ENCODE results near the gene ZCCHC10.
"Not testable (repeated sequence)": the region's sequence is repeated elsewhere in the genome, so short reads cannot be mapped to it uniquely, and the experiment has no call there.

Gene ZCCHC10

DNA sequence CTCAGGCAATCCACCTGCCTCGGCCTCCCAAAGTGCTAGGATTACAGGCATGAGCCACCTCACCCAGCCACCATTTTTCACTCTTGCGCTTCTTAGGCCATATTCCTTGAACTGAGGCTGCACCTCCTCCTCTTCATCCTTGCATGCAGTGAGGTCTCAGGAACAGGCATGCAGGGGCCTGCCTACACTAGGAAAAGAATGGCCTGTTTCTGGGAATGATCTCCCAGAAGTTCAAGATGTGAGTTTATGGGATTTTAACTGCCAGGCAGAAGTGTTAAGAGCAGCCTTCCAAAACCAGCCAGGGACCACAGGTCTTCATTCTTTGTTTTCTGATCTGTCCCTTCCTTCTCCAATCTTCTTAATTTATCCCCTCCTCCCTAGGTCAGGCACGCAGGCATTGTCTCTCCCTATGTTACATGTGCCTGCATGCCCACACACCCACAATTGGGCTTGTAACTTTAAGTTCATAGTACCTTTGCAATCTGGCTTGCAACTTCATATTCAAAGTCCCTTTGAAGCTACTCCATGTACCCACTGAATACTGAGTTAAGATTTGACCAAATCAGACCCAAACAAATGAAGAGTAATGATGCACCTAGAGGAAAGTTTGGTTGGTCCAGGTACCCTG, 14.9 kb upstream of the ZCCHC10 start:
- FAIRE-seq: no peak

DNA sequence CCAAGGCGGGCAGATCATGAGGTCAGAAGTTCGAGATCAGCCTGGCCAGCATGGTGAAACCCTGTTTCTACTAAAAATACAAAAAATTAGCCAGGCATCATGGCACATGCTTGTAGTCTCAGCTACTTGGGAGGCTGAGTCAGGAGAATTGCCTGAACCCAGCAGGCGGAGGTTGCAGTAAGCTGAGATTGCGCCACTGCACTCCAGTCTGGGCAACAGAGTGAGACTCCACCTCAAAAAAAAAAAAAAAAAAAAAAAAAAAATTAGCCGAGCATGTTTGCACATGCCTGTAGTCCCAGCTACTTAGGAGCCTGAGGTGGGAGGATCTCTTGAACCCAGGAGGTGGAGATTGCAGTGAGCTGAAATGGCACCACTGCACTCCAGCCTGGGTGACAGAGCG, 10.3 kb upstream of the ZCCHC10 start:
- not testable (repeated sequence) for FAIRE-seq

DNA sequence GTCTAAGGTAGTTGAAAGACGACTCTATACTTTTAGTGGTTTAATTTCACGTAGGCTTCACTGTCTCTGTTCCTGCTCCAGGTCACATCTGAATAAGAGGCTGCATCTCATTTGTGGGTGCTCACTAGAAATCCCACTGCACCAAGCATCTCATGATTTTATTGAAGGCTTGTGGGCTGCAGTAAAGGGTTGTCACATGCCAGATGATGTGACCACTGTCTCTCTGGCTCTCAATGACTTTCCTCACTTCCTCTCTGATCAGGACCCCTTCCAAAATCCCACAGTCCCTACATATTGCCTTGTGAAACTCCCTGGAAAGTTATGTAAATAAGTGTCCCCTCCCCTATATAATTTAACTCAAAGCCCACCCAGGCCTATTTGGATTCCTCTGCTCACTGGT, 8.9 kb upstream of the ZCCHC10 start:
- no peak for FAIRE-seq

DNA sequence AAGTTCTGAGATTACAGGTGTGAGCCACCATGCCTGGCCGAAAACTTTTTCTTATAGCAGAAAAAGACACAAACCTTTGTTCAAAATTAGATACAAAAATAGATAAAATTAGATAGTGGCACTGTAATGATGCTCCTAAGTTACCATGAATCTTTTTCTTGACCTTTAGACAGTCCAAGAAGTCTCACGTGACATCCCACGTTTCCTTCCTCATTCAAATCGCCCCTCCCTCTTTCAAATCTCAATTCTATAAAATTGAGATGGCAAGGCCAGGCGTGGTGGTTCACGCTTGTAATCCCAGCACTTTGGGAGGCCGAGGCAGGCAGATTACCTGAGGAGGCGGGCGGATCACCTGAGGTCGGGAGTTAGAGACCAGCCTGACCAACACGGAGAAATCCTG, 7.7 kb upstream of the ZCCHC10 start:
- no peak for FAIRE-seq

DNA sequence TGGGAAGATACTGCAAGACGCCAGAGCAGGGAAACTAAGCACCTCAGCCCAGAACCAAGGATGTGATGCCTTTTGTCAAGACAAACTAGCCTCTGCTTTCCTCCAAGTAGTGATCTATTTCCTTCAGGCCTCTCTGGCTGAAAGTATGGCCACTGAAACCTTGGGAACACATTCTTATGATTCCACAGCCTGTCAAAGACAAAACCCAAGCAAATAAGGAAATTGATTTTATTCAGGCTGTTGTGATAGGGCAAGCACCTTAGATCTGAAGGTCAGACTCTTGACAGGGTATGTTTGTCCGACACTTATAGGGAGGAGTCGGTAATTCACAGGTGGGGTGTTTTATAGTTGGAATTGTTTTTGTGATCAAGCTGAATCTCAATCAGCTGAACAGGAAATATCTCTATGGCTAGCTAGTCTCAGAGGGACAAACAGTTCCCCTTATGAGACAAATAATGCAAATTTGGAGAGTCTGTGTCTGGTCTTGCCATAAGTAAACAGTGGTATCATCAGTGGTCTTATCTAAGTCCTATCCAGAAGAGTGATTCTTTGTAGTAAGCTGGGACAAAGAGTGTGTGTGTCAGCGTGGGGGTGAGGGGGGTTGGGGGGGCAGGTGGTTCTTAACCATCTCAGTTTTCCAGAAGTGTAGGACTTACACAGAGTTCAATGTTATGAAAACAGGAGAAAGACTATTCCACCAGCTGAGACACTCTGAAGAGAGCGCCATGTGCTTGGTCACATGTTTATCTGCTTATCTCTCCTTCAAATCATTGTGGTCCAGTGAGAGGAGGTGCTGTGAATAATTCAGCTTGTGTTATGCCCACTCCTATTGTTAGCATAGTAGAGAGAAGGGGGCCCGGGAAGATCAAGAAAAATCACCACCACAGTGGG, 6.7 kb upstream of the ZCCHC10 start:
- FAIRE-seq: no peak

DNA sequence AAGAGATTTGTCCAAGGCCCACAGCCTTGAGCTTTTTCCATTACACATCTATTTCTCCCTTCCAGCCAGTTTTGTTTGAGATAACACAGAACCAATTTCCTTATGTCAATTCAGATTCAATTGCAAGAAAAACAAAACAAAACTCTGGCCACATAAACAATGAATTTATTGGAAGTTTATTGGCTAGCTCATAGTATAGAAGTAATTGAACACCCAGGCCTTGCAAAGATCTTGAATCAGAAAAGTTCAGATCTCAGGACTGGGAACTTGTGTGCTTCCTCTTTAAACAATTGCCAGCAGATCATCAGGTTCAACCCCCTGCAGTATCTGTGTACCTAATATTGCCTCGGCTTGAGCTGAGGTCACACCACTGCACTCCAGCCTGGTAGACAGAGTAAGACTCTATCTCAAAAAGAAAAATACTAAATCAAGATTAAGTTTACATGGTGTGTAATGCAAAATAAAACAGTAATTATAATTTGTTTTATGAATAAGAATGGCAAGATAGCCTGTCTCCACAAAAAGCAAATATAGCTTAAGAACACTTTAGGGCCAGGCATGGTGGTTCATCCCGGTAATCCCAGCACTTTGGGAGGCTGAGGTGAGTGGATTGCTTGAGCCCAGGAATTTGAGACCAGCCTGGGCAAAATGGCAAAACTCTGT, 4.1 kb upstream of the ZCCHC10 start:
- no peak for FAIRE-seq

GRCh38 chr5:133029416-133029815, 3.1 kb upstream of the ZCCHC10 start:
- no peak for FAIRE-seq

- FAIRE-seq: no peak
Observed at GRCh38 chr5:133026664-133027153, 360 bp upstream of the ZCCHC10 start.

DNA sequence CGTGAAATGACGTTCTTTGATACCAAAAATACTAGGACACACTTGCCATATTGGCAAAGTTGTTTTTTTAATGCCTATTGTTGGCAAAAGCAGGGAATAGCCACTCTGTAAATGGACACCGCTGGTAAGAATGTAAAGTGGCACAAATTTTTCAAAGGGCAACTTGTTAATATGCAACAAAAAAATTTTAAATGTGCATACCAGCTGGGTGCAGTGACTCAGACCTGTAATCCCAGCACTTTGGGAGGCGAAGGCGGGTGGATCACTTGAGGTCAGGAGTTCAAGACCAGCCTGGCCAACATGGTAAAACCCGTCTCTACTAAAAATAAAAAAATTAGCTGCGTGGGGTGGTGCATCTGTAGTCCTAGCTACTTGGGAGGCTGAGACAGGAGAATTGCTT, 6.9 kb downstream of the ZCCHC10 start:
- not testable (repeated sequence) for FAIRE-seq

- no peak for FAIRE-seq
Observed at GRCh38 chr5:133017964-133018363, 8.4 kb downstream of the ZCCHC10 start.

GRCh38 chr5:133015466-133015865, 10.9 kb downstream of the ZCCHC10 start:
- no peak for FAIRE-seq

DNA sequence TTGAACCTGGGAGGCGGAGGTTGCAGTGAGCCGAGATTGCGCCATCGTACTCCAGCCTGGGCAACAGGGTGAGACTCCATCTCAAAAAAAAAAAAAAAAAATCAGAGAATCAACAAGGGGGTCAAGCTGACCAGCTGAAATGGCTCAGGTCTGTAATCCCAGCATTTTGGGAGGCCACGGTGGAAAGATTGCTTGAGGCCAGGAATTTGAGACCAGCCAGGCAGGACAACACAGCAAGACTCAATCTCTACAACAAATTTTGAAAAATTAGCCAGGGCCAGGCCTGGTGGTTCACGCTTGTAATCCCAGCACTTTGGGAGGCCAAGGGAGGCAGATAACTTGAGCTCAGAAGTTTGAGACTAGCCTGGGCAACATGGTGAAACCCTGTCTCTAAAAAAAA, 17.9 kb downstream of the ZCCHC10 start:
- FAIRE-seq: not testable (repeated sequence)

GRCh38 chr5:133006653-133007052, 19.7 kb downstream of the ZCCHC10 start:
- no peak for FAIRE-seq

- no peak for FAIRE-seq
Observed at GRCh38 chr5:132999246-132999645, 27.1 kb downstream of the ZCCHC10 start.

- FAIRE-seq: no peak
Observed at GRCh38 chr5:132998556-132998955, 27.8 kb downstream of the ZCCHC10 start.

DNA sequence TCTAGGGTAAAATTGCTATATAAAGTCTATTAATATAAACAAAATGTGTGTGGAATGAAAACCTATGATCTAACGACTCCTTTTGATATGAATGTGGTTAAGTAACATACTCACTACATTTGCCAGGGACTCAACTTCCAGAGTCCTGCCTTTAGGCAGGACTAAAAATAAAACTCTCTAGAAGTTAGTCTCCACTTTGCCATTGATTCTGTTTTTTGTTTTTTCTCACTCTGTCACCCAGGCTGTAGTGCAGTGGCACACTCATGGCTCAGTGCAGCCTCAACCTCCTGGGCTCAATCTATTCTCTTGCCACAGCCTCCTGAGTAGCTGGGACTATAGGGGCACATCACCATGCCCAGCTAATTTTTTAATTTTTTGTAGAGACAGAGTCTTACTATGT, 30.0 kb downstream of the ZCCHC10 start:
- FAIRE-seq: no peak

DNA sequence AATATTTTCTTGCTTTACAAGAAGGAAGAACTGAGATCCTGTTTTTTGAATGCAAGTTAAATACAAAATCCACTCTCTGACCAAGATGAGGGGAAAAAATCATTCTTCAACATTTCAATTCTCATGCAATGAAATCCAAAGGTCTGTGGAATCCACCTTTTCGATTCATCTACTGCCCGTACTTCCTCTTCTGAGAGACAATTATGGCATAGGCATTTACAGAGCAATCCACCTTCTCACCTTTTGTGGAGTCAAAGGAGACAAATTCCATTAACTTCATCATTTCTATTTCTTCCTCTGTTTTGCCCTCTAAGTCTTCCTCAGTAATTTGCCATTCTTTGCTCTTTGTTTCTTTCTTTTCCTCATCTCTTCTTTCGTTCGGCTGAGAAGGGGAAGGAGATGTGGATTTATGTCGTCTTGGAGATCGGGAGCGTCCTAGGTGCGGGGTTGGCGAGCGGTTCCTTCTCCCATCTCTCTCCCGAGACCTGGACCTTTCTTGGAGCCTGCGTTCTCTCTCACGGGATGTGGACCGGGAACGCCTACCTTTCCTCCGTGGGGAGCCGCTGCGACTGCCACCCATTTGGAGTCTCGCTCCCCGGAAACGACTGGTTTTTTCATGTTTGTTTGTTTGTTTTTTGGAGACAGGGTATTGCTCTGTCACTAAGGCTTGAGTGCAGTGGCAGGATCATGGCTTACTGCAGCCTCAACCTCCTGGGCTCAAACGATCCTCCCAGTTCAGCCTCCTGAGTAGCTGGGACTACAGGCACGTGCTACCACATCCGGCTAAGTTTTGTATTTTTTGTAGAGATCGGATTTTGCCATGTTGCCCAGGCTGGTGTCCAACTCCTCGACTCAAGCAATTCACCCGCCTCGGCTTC, 38.6 kb downstream of the ZCCHC10 start:
- no peak for FAIRE-seq

DNA sequence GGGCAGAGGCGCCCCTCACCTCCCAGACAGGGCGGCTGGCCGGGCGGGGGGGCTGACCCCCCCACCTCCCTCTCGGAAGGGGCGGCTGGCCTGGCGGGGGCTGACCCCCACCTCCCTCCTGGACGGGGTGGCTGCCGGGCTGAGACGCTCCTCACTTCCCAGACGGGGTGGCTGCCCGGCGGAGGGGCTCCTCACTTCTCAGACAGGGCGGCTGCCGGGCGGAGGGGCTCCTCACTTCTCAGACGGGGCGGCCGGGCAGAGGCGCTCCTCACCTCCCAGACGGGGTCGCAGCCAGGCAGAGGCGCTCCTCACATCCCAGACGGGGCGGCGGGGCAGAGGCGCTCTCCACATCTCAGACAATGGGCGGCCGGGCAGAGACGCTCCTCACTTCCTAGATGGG, 43.4 kb downstream of the ZCCHC10 start:
- FAIRE-seq: not testable (repeated sequence)

GRCh38 chr5:132981288-132981687, 45.1 kb downstream of the ZCCHC10 start:
- FAIRE-seq: no peak

GRCh38 chr5:132979976-132980375, 46.4 kb downstream of the ZCCHC10 start:
- no peak for FAIRE-seq

DNA sequence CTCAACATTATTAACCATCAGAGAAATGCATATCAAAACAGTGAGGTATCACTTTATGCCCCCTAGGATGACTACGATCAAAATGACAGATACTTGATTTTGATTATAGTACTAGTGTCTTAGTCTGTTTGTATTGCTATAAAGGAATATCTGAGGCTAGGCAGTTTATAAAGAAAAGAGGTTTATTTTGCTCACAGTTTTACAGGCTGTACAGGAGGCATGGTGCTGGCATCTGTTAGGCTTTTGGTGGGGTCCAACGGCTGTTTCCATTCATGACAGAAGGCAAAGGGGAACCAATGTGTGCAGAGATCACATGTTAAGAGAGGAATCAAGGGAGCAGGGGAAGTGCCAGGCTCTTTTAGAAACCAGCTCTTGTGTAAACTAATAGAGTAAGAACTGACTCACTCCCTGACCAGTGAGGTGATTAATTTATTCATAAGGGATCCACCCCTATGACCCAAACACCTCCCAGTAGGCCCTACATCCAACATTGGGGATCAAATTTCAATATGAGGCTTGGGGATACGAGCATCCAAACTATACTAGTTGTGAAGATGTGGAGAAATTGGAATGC, 46.9 kb downstream of the ZCCHC10 start:
- no peak for FAIRE-seq

DNA sequence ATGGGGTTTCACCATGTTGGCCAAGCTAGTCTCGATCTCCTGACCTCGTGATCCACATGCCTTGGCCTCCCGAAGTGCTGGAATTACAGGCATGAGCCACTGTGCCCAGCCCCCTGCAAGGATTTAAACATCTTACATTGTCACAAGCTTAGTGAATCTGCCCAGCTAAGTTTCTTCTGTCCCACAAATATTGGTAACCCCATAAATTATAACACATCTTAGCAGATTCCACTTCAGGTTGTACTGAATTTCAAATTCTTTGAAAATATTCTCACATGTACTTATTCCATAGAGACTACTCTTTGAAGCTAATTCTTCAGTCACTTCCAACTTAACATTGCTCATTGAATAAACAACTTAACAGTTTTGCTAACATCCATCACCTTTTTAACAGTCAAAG, 49.5 kb downstream of the ZCCHC10 start:
- FAIRE-seq: no peak

Data from endometrium (tissue), 2 donors.